ENCODE results near the gene SMG6.

GRCh38 chr17:2067608-2068024 lies 236.0 kb downstream of the SMG6 start:
- TF ChIP-seq CTCF (IDR thresholded peaks at IDR 0.05) (no peak), POLR2A (IDR thresholded peaks at IDR 0.05) (no peak)
